A549 (cell line): ENCODE measurements around the gene SELENOW. TPM values are rescaled to one million over a fixed set of nuclear protein-coding genes. Genes with fewer than 3 reads are reported as not detected.
"Not testable (repeated sequence)": the region's sequence is repeated elsewhere in the genome, so short reads cannot be mapped to it uniquely, and the experiment has no call there.

Experiments used
- ATAC-seq, 2 experiments: fragments of 200-7000 bp in 1 of 2; fragments of >200 bp in 1 of 2; cut with Nextera tagmentation in 1 of 2; cut with Tn5 transposase in 1 of 2; 3 replicates each; pipeline versions ENCODE4 v1.8.0 to v1.9.1; 2018 to 2020; ENCODE audit warnings: mild to moderate bottlenecking in 1 of 2, moderate library complexity in 1 of 2
- CTCF ChIA-PET: fragments of 300-600 bp; sonication (Branson Sonifier 250); formaldehyde crosslinking; extraction: SDS; loops from one replicate; lab custom pipeline; 2021; ENCODE audit warnings: antibody characterized with exemption, inconsistent platforms; lab: Yijun Ruan, JAX
- POLR2A ChIA-PET: fragments of 350-600 bp; formaldehyde crosslinking; extraction: SDS; loops from one replicate; lab custom pipeline; 2021; ENCODE audit warnings: antibody characterized with exemption, inconsistent platforms; lab: Yijun Ruan, JAX
- DNase-seq, 2 experiments: peaks; one replicate each; pipeline versions ENCODE4 v3.0.0 to v3.0.0-alpha.2; 2011 to 2016; ENCODE audit warnings: low read depth in 1 of 2, low spot score in 1 of 2
- FAIRE-seq: peaks from 2 replicates; lab custom pipeline; 2011; peaks lifted over from hg19 to GRCh38; lab: Jason Lieb, UNC
- H3K27ac ChIP-seq, 2 experiments: fragments of >200 bp; sonication (Bioruptor Twin); formaldehyde crosslinking; 3 replicates each; pipeline ENCODE4 v1.5.1; 2016 to 2017
- H3K4me1 ChIP-seq: fragments of >200 bp; sonication (Bioruptor Twin); formaldehyde crosslinking; 3 replicates; pipeline ENCODE4 v1.6.1; 2016
- H3K4me2 ChIP-seq: fragments of >200 bp; sonication (Bioruptor Twin); formaldehyde crosslinking; 3 replicates; pipeline ENCODE4 v1.6.1; 2016
- H3K4me3 ChIP-seq: fragments of >200 bp; sonication (Bioruptor Twin); formaldehyde crosslinking; 3 replicates; pipeline ENCODE4 v1.5.1; 2016
- H3K9me3 ChIP-seq: fragments of >200 bp; sonication (Bioruptor Twin); formaldehyde crosslinking; 3 replicates; pipeline ENCODE4 v1.6.1; 2016
- BHLHE40 ChIP-seq: IDR thresholded peaks from 2 replicates; pipeline ENCODE4 v1.6.1; 2012; ENCODE audit warnings: low read depth, low read length, inconsistent platforms
- CBX8 ChIP-seq: fragments of 200-600 bp; sonication (generic); IDR thresholded peaks from 2 replicates; pipeline ENCODE4 v1.6.1; 2016
- CHD4 ChIP-seq: fragments of 200-600 bp; sonication (generic); IDR thresholded peaks from 2 replicates; pipeline ENCODE4 v1.6.1; 2016; ENCODE audit warnings: antibody characterized with exemption, mild to moderate bottlenecking, borderline replicate concordance
- ESRRA ChIP-seq: fragments of 150-350 bp; IDR thresholded peaks from 2 replicates; pipeline ENCODE4 v1.6.1; 2014; ENCODE audit warnings: mild to moderate bottlenecking, low read length, borderline replicate concordance
- FOSL2 ChIP-seq, 2 experiments: fragments of 450-650 bp in 1 of 2; fragments of >200 bp in 1 of 2; sonication (Bioruptor Twin) in 1 of 2; formaldehyde crosslinking; IDR thresholded peaks; 2 replicates each; pipeline versions ENCODE4 v1.5.0 to v1.6.1; 2016 to 2020; ENCODE audit warnings: mild to moderate bottlenecking in 1 of 2, moderate library complexity in 1 of 2
- HDAC2 ChIP-seq: fragments of 200-600 bp; sonication (generic); IDR thresholded peaks from 2 replicates; pipeline ENCODE4 v1.6.1; 2016
- HES2 ChIP-seq: fragments of >200 bp; sonication (Bioruptor Twin); formaldehyde crosslinking; IDR thresholded peaks from 2 replicates; pipeline ENCODE4 v1.6.1; 2016
- HOXA7 ChIP-seq: fragments of 250-450 bp; sonication (Bioruptor Pico); IDR thresholded peaks from 2 replicates; pipeline ENCODE4 v1.5.0; 2020; ENCODE audit warnings: mild to moderate bottlenecking, moderate library complexity
- KDM1A ChIP-seq: fragments of 200-600 bp; sonication (generic); IDR thresholded peaks from 2 replicates; pipeline ENCODE4 v1.6.1; 2016; ENCODE audit warnings: low read depth, mild to moderate bottlenecking
- KDM5A ChIP-seq: fragments of 200-600 bp; sonication (generic); IDR thresholded peaks from 2 replicates; pipeline ENCODE4 v1.6.1; 2016; ENCODE audit warnings: antibody characterized with exemption, mild to moderate bottlenecking
- MAFK ChIP-seq: fragments of 450-650 bp; IDR thresholded peaks from 2 replicates; pipeline ENCODE4 v1.6.1; 2014; ENCODE audit not compliant: partially characterized antibody
- NFE2L2 ChIP-seq: fragments of 150-350 bp; conservative IDR thresholded peaks from 2 replicates; pipeline ENCODE4 v1.6.1; 2014; ENCODE audit warnings: low read length
- NPAS2 ChIP-seq: fragments of 250-450 bp; sonication (Bioruptor Pico); IDR thresholded peaks from 2 replicates; pipeline ENCODE4 v1.8.0; 2022; ENCODE audit warnings: mild to moderate bottlenecking, moderate library complexity, borderline replicate concordance
- NR3C1 ChIP-seq: fragments of >200 bp; sonication (Bioruptor Twin); formaldehyde crosslinking; IDR thresholded peaks from 3 replicates; pipeline ENCODE4 v1.6.1; 2017
- PBX3 ChIP-seq: IDR thresholded peaks from 2 replicates; pipeline ENCODE4 v1.6.1; 2012
- POLR2A ChIP-seq: IDR thresholded peaks from 2 replicates; pipeline ENCODE4 v1.6.1; 2012; ENCODE audit warnings: mild to moderate bottlenecking, low read length
- RAD21 ChIP-seq, 2 experiments: fragments of >200 bp in 1 of 2; sonication (Bioruptor Twin) in 1 of 2; formaldehyde crosslinking in 1 of 2; IDR thresholded peaks in 1 of 2; conservative IDR thresholded peaks in 1 of 2; 2 replicates in 1 of 2; 3 replicates in 1 of 2; pipeline ENCODE4 v1.6.1; 2012 to 2018; ENCODE audit warnings: inconsistent platforms in 1 of 2
- RARB ChIP-seq: fragments of 250-450 bp; sonication (Bioruptor Pico); IDR thresholded peaks from 2 replicates; pipeline ENCODE4 v1.8.0; 2021; ENCODE audit warnings: mild to moderate bottlenecking, moderate library complexity
- RNF2 ChIP-seq: fragments of 200-600 bp; sonication (generic); IDR thresholded peaks from 2 replicates; pipeline ENCODE4 v1.6.1; 2016; ENCODE audit warnings: low read depth, mild to moderate bottlenecking, antibody characterized with exemption, moderate library complexity, borderline replicate concordance
- TFCP2L1 ChIP-seq: fragments of 250-450 bp; sonication (Bioruptor Pico); IDR thresholded peaks from 2 replicates; pipeline ENCODE4 v1.5.0; 2021; ENCODE audit warnings: mild to moderate bottlenecking
- ZC3H11A ChIP-seq: fragments of 450-650 bp; IDR thresholded peaks from 2 replicates; pipeline ENCODE4 v1.6.1; 2014; ENCODE audit warnings: antibody characterized with exemption, mild to moderate bottlenecking
- WGBS: methylation state at CpG from one replicate; pipeline ENCODE4 v1.1.6; 2017; ENCODE audit errors: missing lambda C conversion rate; 5-methylcytosine and 5-hydroxymethylcytosine counted together
- polyA plus RNA-seq, 4 experiments: library from polyadenylated mRNA; depleted of rRNA in 3 of 4; stranded (reverse); fragments of >200 nt; fragmentation: RNase III in 1 of 4; extraction: RNeasy Plus Mini Kit Qiagen cat#74134 plus additional on column Dnase treatment in 1 of 4; gene quantifications; 2 replicates in 3 of 4; 3 replicates in 1 of 4; pipeline ENCODE4 v1.2.3, GENCODE V29; 2011 to 2017
- TF ChIP-seq, protein P1 (sequence below): fragments of 450-650 bp; IDR thresholded peaks from 2 replicates; pipeline ENCODE4 v1.6.1; 2014; ENCODE audit warnings: antibody characterized with exemption
- TF ChIP-seq, protein P2 (sequence below): IDR thresholded peaks from 2 replicates; pipeline ENCODE4 v1.6.1; 2012; ENCODE audit warnings: low read depth, borderline replicate concordance

SELENOW gene
- polyA plus RNA-seq, 2 of the 4 experiments (the other 2 are of a cell fraction), result 114 to 155 TPM

- H3K4me3 ChIP-seq, result no peak overlapping the region
- H3K9me3 ChIP-seq, result no peaks in the 10 kb centered on the region
- ChIA-PET POLR2A (no interaction called here), CTCF (interaction anchor here (0.6 to 4.6 kb wide), 8 partner anchors 11 to 81 kb away, joined by 3 to 41 read pairs (median 6); partner anchors contain the start of gene EHD2)
- H3K4me1 ChIP-seq, result peaks cover 16% of the 10 kb centered on the region
- WGBS, result 95% methylated on average over 9 of the region's 9 CpGs
- H3K27ac ChIP-seq, result peak overlapping the region in 1 of 2 experiments; percentile 94; a peak in 1 of 6 replicates
- TF ChIP-seq FOSL2 (IDR thresholded peaks at IDR 0.05) (no peak), FOSL2 (CRISPR knock-in tag; IDR thresholded peaks at IDR 0.05) (no peak), KDM5A (no peak), PBX3 (no peak), KDM1A (no peak), NR3C1 (no peak), CBX8 (no peak)
- TF ChIP-seq, protein P1, sequence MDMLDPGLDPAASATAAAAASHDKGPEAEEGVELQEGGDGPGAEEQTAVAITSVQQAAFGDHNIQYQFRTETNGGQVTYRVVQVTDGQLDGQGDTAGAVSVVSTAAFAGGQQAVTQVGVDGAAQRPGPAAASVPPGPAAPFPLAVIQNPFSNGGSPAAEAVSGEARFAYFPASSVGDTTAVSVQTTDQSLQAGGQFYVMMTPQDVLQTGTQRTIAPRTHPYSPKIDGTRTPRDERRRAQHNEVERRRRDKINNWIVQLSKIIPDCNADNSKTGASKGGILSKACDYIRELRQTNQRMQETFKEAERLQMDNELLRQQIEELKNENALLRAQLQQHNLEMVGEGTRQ, result no peak
- TF ChIP-seq, protein P2, sequence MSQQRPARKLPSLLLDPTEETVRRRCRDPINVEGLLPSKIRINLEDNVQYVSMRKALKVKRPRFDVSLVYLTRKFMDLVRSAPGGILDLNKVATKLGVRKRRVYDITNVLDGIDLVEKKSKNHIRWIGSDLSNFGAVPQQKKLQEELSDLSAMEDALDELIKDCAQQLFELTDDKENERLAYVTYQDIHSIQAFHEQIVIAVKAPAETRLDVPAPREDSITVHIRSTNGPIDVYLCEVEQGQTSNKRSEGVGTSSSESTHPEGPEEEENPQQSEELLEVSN, result no peak
- DNase-seq, result no peak
- FAIRE-seq, result no peak
- H3K4me2 ChIP-seq, result peak overlapping the region; percentile 90
- ATAC-seq, result no peak
Observed at GRCh38 chr19:47780215-47780551, 1.7 kb downstream of the SELENOW start.

- CTCF ChIA-PET, result interaction anchor here (0.6 to 4.6 kb wide), 10 partner anchors 9 to 486 kb away, joined by 3 to 41 read pairs (median 5); partner anchors contain the start of gene EHD2
- TF ChIP-seq HES2 (no peak), ESRRA (no peak), NPAS2 (CRISPR knock-in tag) (no peak), HOXA7 (CRISPR knock-in tag) (no peak), CHD4 (no peak), POLR2A (no peak), TFCP2L1 (CRISPR knock-in tag) (no peak), RNF2 (no peak), HDAC2 (no peak), NFE2L2 (no peak), RARB (no peak), FOSL2 (IDR thresholded peaks at IDR 0.05) (no peak), FOSL2 (CRISPR knock-in tag; IDR thresholded peaks at IDR 0.05) (no peak), ZC3H11A (no peak), BHLHE40 (no peak)
- no peak for FAIRE-seq
- Histone ChIP-seq H3K4me2 (no peak overlapping the region), H3K27ac (no peak overlapping the region), H3K4me3 (no peak overlapping the region), H3K9me3 (no peaks in the 10 kb centered on the region), H3K4me1 (peaks cover 16% of the 10 kb centered on the region)
- 84% methylated on average over 9 of the region's 9 CpGs for WGBS
- POLR2A ChIA-PET, result interaction anchor here (0.6 kb wide), 1 partner anchor 555 kb away, joined by 3 read pairs; no protein-coding TSS in a partner anchor
- no peak for ATAC-seq
- DNase-seq, result no peak
Observed at GRCh38 chr19:47781590-47782262, 3.2 kb downstream of the SELENOW start.

- WGBS, result 96% methylated on average over 7 of the region's 7 CpGs
- H3K4me1 ChIP-seq, result no peaks in the 10 kb centered on the region
- DNase-seq, result no peak
- TF ChIP-seq, protein P1, result no peak
- TF ChIP-seq RAD21 (conservative IDR thresholded peaks at IDR 0.05 in 1 of 2, IDR thresholded peaks at IDR 0.05 in 1 of 2), result no peak
- no peak for TF ChIP-seq MAFK
- TF ChIP-seq, all 56 proteins: peak for 0
- ChIA-PET CTCF (interaction anchor here (0.6 to 9.8 kb wide), 9 partner anchors 12 to 350 kb away, joined by 3 to 133 read pairs (median 28); partner anchors contain the start of gene EHD2), POLR2A (no interaction called here)
- FAIRE-seq (no peak), ATAC-seq (no peak)
- H3K4me2 ChIP-seq, result no peak overlapping the region
- H3K27ac ChIP-seq, result no peak overlapping the region
- no peak overlapping the region for H3K4me3 ChIP-seq
- no peaks in the 10 kb centered on the region for H3K9me3 ChIP-seq
Observed at GRCh38 chr19:47786566-47786965, 8.1 kb downstream of the SELENOW start.

DNA sequence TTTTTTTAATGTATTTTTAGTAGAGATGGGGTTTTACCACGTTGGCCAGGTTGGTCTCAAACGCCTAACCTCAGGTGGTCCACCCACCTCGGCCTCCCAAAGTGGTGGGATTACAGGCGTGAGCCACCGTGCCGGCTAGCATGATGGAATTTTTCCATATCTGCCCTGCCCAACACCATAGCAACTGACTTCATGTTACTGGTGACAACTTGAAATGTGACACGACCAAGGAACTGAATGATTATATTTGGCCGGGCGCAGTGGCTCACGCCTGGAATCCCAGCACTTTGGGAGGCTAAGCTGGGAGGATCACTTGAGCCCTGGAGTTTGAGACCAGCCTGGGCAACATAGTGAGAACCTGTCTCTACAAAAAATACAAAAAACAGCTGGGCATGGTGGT, 8.8 kb downstream of the SELENOW start:
- WGBS, result 83% methylated on average over 10 of the region's 10 CpGs
- ATAC-seq, H3K4me3 ChIP-seq, DNase-seq, FAIRE-seq, POLR2A ChIA-PET, H3K27ac ChIP-seq, H3K4me1 ChIP-seq, H3K4me2 ChIP-seq, H3K9me3 ChIP-seq: not testable (repeated sequence)
- CTCF ChIA-PET, result interaction anchor here (0.6 to 9.8 kb wide), 15 partner anchors 9 to 353 kb away, joined by 3 to 133 read pairs (median 11); partner anchors contain the start of genes EHD2 and SELENOW

GRCh38 chr19:47789811-47790210, 11.3 kb downstream of the SELENOW start:
- not testable (repeated sequence) for H3K4me3 ChIP-seq, H3K4me1 ChIP-seq, H3K27ac ChIP-seq, ATAC-seq, FAIRE-seq, DNase-seq, H3K9me3 ChIP-seq, H3K4me2 ChIP-seq
- 87% methylated on average over 13 of the region's 13 CpGs for WGBS
- ChIA-PET POLR2A (interaction anchor here (0.7 kb wide), 2 partner anchors 12 to 66 kb away, joined by 3 read pairs; no protein-coding TSS in a partner anchor), CTCF (interaction anchor here (0.6 to 9.8 kb wide), 32 partner anchors 9 to 966 kb away, joined by 3 to 133 read pairs (median 5); partner anchors contain the start of genes CRX, EHD2 and SLC8A2)
